Measurements from ENCODE around the gene KCNG2.

Gene KCNG2

DNA sequence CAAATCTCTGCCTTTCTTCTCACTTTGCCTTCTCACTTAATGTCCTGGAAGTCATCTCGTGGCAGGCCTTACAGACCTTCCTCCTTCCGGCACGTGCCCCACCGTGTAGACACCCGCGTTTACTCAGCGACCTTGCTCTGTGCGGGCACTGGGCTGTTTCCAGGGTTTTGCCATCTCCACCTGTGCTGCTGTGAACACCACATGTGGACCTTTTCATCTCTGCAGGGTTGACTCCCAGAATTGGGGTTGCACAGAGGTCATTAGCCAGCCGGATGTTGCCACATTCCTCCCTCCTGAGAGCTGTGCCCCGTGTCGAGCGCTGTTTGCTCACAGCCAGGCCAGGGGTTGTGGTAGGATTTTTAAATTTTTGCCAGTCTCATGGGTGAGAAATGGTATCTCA is 25.4 kb downstream of the KCNG2 start:
- TF ChIP-seq CTCF (conservative IDR thresholded peaks at IDR 0.05): no peak
- H3K27ac ChIP-seq: no peak overlapping the region

DNA sequence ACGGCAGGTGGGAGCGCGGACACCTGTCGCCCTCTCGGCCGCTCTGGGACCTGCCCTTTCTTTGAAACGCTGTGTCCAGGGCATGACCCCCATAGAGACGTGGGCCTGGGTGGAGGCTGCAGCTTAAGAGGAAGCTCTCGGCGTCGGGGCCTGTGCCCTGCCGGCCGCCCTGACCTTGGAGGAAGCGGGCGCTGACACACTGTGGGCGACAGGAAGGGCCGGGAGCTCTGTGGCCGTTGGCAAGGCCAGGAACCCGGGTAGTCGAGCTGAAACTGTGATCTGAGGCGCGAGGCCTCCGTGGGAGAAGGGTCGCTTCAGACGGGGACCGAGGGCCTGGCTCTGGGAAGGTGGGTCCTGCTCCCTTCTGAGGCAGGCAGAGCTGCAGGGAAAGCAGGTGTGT is 28.2 kb downstream of the KCNG2 start:
- no peak overlapping the region for H3K27ac ChIP-seq
- no peak for TF ChIP-seq CTCF (conservative IDR thresholded peaks at IDR 0.05)

- H3K27ac ChIP-seq: no peak overlapping the region
- TF ChIP-seq CTCF (conservative IDR thresholded peaks at IDR 0.05): no peak
Observed at GRCh38 chr18:79826966-79827365, 29.2 kb downstream of the KCNG2 start.

DNA sequence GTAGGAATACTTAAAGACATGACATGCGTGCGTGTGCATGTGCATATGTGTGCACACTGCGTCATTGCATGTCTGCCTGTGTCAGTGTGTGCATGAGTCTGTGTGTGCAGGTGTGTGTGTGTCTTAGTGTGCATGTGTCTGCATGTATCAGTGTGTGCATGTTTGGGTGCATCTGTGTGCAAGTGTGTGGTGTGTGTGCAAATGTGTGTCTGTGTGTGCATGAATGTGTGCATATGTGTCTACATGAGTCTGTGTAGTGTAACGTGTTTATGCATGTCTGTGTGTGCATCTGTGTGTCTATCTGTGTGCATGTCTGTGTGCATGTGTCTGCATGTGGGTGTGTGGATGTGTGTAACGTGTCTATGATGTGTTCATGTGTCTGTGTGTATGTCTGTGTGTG is 30.5 kb downstream of the KCNG2 start:
- TF ChIP-seq CTCF (conservative IDR thresholded peaks at IDR 0.05): no peak
- no peak overlapping the region for H3K27ac ChIP-seq

- no peak for TF ChIP-seq CTCF (conservative IDR thresholded peaks at IDR 0.05)
- H3K27ac ChIP-seq: no peak overlapping the region
Observed at GRCh38 chr18:79829136-79829854, 31.6 kb downstream of the KCNG2 start.

DNA sequence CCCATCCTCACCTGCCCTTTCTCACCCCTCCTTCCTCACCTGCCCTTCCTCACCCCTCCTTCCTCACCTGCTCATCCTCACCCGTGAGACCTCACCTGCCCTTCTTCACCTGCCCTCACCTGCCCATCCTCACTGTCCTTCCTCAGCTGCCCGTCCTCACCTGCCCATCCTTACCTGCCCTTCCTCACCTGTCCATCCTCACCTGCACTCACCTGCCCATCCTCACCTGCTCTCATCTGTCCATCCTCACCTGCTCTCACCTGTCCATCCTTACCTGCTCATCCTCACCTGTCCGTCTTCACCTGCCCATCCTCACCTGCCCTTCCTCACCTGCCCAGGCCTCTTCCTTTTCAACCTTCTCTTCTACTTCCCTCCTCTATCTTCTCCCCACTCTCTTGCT is 34.4 kb downstream of the KCNG2 start:
- no peak for TF ChIP-seq CTCF (conservative IDR thresholded peaks at IDR 0.05)
- H3K27ac ChIP-seq: no peak overlapping the region

DNA sequence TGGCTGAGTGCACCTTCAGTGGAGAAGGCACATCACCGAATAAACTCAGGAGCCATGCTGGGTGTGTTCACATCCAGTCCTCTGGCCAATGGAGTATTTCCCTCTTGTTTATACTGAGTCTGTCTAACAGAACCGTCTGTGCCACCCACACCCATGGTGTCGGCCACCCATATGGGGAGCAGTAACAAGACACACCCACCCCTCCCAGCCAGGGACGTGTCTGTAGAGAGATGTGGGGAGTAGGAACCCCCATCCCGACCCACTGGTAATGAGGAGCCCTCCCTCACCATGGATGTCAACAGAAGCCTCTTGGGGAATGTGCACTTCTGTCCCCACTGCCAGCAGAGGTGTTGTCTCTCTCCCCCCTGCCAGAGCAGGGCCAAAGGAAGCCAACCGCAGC is 37.1 kb downstream of the KCNG2 start:
- H3K27ac ChIP-seq: no peak overlapping the region
- TF ChIP-seq CTCF (conservative IDR thresholded peaks at IDR 0.05): no peak

All from VCaP (cell line).